Hepatic stellate cell (primary cell): Measurements from ENCODE around the gene CD244.
"Not testable (repeated sequence)": the region's sequence is repeated elsewhere in the genome, so short reads cannot be mapped to it uniquely, and the experiment has no call there.

Experiments used
- DNase-seq: peaks from one replicate; pipeline ENCODE4 v3.0.0; 2011; ENCODE audit warnings: low spot score

The CD244 gene

DNA sequence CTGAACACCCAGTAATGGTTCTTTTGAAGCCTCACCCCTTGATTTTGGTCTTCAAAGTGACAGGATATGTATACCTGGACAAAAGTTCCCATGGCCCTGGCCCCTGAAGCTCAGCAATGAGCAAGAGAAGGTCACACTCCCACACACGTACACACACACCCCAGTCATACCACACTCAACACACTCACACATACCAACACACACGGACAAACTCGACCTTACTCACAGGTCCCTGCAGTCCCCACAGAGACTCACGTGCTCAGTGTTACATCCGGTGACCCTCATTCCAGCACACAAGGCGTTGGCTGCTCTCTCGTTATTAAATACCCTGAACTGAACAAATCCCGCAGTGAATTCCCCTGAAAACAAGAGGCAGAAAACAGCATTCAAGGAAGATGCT is 16.4 kb upstream of the CD244 start:
- no peak for DNase-seq

DNA sequence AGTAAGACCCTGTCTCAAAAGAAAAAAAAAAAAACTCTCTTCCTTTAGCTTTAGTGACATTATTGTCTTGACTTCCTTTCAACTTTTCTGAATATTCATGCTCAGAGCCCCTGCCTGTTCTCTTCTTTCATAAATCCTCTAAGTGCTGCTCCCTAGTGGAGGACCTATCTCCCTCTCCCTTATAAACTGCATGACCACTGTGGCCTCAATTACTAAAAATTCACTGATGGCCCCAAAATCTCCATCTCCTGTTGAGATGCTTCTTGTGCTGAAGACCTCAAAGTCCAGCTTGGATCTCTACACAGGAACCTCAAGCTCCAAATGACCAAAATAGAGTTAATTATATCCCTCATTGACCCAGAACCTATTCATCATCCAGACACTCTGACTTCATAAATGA is 14.5 kb upstream of the CD244 start:
- no peak for DNase-seq

DNA sequence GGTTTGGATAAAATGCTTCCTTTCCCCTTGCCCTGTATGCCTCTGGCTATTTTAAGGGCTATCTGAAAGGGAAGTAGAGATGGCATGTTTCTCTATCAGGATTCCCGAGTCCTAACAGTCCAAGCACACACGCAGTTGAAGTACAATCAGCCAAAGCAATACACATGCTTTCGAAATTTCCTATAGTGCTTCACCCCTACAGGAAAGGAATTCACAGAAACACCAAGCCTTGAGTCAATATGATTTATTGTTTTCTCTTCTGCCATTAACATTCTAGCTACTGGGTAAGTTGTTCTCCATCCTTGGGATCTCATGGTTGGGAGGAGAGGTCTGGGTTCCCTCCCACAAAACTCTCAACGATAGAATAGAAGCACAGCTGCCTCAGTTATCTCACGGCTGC is 13.6 kb upstream of the CD244 start:
- DNase-seq, result no peak

DNA sequence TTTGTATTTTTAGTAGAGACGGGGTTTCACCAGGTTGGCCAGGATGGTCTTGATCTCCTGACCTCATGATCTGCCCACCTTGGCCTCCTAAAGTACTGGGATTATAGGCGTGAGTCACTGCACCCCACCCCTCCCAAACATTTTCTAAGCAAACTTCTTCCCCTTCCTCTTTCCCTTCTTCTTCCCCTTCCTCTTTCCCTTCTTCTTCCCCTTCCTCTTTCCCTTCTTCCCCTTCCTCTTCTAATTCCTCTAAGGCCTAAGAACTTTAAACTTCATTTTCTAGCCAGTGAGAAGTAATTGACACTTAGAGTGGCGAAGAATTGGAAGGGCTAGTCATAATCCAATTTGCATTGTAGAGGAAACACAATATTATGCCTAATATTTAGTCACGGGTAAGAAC is 12.9 kb upstream of the CD244 start:
- not testable (repeated sequence) for DNase-seq

DNA sequence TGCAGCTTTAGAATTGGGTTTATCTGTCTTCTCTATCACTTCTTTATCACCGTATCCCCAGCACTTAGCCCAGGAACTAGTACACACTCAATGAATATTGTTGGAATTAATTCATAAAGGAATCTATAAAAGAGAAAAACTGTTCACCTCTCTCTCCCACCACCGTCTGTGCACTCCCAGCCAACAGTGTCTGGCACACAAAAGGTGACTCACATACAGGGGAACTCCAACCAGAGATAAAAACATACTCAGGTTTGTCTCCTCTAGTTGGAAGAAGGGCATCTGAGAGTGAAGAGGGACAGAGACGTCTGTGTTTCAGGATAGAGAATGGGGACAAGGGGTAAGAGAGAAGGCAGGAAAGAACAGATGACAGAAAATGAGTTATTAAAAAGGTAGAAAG is 12.2 kb upstream of the CD244 start:
- no peak for DNase-seq

DNA sequence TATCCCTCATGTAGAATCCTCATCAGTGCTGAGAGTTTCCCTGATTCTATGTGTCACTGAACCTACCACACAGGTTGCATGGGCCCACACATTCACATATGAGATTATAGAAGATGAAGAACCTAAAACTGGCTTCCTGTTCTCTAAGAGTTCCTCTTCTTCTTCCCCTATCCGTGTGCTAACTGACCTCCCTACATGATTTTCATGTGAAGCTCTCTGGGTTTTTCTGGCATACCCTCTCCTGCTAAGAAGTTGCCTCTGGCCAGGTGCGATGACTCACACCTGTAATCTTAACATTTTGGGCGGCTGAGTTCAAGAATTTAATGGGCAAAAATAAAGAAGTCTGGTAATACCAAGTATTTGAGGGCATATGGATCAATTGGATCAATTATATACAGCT is 5.5 kb upstream of the CD244 start:
- no peak for DNase-seq

DNA sequence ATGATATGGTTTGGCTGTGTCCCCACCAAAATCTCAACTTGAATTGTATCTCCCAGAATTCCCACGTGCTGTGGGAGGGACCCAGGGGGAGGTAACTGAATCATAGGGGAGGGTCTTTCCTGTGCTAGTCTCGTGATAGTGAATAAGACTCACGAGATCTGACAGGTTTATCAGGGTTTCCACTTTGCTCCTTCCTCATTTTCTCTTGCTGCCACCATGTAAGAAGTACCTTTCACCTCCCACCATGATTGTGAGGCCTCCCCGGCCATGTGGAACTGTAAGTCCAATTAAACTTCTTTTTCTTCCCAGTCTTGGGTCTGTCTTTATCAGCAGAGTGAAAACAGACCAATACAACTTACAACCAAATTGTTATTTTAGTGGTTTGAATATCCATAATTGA is 5.0 kb upstream of the CD244 start:
- not testable (repeated sequence) for DNase-seq

DNA sequence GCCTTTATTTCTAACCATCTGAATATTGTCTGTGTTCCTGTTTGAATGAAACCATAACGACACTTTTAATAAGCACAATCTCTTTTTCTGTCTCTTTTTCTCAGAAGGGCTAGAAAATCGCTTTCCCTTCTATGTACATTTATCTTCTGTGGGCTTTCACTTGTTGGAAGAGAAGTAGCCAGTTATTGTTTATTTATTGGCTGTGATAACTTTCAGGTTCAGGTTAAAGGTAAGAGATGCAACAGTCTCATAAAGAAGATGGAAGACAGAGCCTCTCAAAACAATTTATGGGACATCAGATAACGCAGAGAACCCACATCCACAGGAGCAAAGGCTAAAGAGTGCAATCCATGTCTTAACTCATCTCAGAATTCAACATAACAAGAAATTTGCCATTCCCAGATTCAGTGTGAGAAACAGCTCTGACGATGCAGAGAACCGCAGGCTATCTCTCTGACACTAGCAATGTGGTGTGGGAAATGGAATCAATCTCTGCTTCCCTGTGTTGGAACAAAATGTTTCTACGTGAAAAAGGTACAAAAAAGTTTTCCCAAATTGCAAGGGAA is 4.1 kb upstream of the CD244 start:
- no peak for DNase-seq

DNA sequence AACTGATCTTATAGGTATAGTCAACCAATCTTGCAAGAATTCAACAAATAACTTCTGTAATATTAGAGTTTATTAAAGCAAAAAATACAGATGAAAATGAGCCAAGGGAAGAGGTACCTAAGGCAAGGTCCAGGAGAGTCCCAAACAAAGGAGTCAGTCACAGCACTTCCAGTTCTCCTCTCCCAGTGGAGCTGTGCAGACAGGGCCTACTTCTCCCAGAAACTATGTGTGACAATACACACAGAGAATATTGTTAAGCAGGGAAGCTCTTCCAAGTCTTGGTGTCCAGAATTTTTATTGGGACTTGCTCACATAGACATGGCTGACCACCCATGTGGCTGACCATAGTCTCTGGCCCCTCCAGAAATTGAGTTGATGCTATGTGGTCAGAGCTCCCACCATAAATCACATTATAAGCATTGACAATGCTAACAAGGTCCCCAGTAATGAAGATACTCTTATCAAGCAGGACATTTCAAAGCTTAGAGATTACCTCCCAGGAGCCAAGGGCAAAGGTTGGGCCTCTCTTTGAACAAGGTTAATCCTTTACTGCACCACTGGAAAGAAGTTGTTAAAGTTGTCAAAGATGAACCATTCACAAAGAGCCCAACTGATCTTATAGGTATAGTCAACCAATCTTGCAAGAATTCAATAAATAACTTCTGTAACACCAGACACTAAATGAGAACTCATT is 3.5 kb upstream of the CD244 start:
- no peak for DNase-seq

DNA sequence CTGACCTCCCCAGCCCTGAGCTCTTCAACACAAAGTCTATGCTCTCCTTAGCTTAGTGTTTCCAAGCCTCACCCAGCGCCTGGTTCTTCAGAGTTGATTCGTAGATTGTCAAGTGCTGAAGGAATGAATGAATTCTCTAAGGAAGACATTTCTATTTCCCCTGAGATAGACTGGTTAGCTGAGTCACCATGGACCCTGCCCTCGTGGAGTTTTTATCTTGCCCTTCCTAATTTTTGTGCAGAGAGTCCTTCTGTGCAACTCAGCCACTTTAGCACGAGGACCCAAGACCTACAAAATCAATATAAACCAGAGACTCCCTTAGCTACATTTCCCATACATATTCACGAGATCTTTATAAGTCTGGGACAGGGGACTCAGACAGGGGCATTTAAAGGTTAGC is 2.6 kb upstream of the CD244 start:
- no peak for DNase-seq

DNA sequence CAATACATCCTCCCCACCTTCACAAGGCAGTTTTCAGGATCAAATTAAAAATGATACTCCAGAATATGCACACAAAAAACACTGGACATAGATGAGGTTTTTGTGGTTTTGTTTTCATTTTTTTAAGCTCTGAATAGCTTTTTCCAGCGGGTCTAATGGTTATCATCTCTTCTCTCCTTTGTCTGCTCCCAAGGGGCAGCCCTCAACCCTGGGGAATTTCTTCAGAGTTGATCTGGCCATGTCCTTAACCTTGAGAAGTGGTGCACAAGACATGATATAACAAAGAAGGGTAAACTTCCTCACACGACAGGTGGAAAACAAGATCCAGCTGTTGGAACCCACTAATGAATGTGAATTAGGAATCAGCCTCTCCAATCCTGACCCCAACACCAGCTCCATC is 1.5 kb upstream of the CD244 start:
- DNase-seq, result no peak

DNA sequence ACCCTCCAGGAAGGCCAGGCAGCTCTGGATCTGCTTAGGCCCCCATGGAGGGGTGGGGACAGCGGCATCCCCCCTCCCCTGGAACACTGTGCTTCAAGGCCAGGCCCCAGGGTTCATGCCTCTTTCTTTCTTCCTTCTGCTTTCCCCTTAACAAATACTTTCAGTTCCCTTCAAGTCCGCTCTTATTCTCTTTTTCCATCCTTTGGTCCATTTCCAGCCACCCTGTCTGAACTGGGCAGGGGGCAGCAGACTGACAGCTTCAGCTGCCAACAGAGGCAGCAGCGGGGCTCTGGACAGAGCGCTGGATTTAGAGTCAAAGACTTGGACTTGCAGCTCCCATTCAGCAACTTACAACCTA is 1.1 kb upstream of the CD244 start:
- no peak for DNase-seq

DNA sequence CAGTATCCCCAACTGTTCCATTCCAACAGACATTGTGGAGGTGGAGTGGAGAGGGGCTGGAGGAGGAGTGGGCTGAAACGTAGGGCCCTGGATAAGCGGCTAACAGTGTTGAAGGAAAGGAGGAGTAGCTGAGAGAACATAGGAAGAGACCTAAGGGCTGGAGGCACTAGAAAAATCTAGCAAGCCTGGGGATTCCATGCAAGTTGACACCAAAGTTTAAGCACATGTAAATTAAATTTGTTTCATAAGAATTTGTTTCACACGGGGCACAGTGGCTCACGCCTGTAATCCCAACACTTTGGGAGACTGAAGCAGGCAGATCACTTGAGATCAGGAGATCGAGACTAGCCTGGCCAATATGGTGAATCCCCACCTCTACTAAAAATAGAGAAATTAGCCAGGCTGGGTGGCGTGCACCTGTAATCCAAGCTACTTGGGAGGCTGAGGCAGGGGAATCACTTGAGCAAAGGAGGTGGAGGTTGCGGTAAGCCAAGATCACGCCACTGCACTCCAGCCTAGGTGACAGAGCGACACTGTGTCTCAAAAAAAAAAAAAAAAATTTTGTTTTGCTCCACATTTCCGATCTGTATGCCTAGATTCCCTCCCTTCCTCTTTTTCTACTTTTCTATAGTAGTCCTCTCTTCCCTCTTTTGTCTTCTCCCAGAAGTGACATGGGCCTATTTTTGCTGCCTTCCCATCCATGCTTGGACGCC is 530 bp upstream of the CD244 start:
- no peak for DNase-seq

DNA sequence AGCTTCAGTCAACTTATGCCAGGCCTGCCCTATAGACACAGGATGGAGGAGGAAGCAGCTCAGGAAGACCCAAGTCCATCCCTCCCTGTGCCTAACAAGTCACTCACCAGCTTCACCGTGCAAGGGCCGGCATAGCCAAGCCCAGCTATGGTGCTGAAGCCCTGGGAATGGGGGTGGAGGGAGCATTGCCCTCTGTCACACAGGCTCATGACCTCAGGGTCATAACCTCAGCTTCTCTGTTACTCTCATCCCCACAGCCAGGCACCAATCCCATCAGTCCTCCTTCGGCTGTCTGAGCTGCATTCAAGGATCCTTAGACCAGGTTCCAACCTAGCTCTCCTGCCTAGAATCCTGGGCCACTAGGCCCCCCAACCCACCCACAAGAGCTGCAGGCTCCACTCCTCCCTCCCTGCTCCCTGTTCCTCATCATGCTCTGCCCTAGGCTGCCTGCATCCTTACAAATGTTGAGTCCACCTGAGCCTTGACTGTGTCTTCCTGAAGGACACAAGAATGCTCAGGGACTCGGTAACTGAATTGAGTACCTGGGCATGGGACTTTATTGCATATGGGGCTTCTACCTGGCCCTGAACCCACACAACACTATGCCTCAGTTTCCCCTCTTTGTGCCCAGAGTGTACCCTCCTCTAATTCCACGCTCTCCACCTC is 1.7 kb downstream of the CD244 start:
- no peak for DNase-seq

DNA sequence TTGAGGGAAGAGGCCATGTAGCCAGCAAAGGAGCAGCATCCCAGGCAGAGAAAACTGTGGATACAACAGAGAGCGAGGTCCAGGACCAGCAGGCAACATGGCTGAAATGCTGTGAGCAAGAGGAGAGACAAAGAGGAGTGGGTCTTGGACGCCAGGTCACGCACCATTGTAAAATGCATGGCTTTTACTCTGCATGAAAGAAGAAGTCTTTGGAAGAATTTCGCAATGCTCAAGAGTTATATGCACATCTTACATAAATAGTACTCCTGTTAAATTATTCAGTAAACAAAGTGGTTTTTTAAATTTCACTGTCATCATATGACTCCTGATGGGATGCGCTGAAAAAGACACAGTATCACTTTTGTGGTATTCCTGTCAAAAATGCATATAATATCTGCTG is 3.5 kb downstream of the CD244 start:
- DNase-seq, result no peak

DNA sequence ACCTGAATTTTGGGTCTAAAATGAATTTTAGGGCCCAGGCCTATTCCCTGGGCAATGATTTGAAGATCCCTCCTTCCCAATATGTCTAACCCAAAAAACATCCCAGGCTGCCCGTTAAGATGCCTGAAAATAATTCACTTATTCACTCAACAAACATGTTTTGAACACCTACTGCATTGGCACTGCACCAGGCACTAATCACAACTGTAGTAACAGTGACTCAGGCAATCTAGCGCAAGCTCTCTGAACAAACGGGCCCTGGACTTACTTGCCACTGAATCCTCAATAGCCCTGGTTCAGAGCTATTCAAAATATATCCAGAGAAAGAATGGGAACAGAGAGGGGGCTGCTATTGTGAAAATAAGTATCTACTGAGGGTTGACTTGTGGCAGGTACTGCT is 4.2 kb downstream of the CD244 start:
- no peak for DNase-seq

DNA sequence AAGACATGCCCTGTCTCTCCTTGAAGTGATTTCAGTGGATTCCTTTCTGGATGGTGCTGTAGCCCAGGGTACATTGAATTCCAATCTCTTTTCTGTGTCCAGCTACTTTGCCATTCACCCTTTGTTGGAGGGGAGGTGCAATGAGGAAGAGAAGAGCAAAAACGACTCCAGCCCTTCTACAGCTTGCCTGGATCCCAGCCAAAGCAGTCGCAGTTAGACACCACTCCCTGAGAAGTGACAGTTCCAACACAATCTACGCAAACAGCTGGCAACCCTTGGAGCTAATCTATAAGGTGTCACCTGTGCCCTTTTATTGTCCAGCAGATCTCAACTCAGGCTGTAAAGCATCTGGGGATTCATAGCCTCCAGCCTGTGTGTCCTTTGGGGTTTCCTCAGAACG is 4.6 kb downstream of the CD244 start:
- DNase-seq, result no peak

DNA sequence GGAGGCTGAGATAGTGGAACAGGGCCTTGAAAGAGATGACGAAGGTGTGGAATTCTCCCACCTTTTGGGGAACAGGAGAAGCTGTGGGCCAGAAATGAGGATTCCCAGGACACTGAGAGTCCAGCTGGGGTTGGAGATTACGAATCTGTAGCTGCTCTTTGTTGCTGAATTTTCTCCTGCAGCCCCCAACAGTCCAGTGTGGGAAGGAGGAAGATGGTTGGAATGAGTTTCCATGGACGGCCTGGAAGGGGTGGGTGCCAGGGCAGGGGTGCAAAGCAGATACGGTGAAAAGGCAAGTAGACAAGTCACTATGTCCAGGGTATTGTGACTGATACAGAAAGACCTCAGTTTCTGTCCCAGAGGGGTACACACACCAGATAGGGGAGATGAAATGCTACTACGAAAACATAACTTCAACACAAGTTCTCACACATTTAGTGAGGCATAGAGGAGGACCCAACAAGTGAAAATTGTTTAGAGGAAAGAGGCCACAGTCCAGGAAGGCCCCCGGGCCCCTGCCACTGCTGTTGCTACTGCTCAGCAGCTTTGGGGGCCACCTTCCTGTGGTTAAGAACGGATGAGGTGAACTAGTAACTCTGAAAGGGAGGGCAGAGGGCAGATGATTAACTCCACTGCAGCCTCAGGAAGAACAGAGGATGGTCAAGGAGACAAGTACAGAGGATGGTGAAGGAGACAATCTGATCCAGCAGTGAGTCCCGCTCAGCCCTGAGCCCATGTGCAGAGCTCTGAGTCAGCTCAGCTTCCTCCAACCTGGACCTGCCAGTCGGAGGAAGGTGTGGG is 7.3 kb downstream of the CD244 start:
- no peak for DNase-seq

DNA sequence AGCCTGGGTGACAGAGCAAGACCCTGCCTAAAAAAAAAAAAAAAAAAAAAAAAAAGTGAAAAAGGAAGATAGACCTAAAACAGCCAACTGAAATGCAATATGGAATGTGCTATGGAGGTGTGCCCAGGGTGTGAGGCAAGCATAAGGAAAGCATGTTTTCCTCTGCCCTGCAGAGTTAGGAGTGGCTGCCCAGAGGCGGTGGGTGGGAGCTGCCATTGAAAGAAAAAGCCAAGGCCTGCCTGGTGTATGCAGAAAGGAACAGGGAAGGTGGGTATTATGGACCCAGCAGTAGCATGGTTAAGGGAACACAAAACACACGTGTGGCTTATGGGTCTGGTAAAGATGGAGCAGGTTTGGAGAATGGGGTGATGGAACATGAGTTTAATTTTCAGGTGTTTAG is 8.9 kb downstream of the CD244 start:
- DNase-seq, result no peak

DNA sequence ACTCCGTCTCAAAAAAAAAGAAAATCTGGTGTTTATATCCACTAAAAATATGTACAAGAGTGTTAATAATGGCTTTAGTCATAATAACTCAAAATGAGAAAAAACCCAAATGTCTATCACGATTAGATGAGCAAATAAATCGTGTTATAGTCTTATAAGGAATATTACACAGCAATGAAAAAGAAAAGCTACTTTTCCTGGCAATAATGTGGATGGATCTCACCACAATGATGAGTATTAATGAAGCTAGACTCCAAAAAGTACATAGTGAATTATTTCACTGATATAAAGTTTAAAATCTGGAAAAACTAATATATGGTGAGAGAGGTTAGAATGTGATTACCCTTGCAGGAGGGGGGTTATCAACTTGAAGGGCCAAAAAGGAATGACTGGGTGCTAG is 9.7 kb downstream of the CD244 start:
- DNase-seq, result no peak

DNA sequence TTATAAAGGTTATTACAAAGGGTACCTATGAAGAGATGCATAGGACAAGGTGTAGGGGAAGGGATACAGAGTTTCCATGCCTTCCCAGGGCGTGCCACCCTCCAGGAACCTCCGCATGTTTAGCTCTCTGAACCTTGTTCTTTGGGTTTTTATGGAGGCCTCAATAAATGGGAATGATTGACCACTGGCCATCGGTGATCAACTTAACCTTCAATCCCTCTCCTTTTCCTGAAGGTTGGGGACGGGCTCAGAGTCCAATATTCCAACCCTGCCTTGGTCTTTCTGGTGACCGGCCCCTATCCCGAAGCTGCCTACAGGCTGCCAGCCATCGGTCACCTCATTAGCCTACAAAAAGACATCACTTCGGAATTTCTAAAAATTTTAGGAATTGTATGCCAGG is 11.7 kb downstream of the CD244 start:
- DNase-seq, result no peak

DNA sequence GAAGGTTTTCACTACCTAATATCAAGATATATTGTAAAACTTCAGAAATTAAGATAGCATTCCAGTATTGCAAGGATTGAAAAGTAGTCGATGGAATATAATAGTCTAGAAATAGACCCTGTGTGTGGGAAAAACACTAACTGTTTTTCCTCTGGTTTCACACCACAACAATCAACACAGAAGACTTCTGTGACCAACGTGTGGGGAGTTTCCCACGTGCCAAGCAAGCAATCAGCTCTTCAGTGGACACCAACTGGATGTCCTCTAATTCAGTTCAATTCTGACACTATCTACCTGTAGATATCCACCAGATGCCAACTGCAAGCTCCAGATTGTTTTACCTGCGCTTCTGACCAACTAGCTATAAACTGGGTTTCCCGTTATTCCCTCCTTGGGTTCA is 12.1 kb downstream of the CD244 start:
- no peak for DNase-seq

DNA sequence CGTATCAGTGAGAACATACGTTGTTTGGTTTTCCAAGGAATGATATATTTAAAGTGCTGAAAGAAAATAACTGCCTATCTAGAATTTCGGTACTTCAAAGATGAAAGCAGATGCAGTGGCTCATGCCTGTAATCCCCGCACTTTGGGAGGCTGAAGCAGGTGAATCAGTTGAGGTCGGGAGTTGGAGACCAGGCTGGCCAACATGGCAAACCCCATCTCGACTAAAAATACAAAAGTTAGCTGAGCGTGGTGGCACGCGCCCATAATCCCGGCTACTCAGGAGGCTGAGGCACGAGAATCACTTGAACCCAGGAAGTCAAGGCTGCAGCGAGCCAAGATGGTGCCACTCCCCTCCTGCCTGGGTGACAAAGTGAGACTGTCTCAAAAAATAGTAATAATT is 16.4 kb downstream of the CD244 start:
- DNase-seq, result no peak
